GM12878 (cell line): ENCODE results near the gene RUFY3.

Experiments used
- CHD1 ChIP-seq: IDR thresholded peaks from 2 replicates; pipeline ENCODE4 v1.6.1; 2012; ENCODE audit warnings: low read depth, low read length, improper control_type of control experiment
- CTCF ChIP-seq, 3 experiments: IDR thresholded peaks in 2 of 3; conservative IDR thresholded peaks in 1 of 3; 2 replicates each; pipeline ENCODE4 v1.5.1; 2011; ENCODE audit warnings: low read depth in 3 of 3, low read length in 3 of 3, mild to moderate bottlenecking in 3 of 3, control low read depth in 2 of 3, moderate library complexity in 2 of 3, inconsistent platforms in 1 of 3, mixed read lengths in 1 of 3; ENCODE audit not compliant: control insufficient read depth in 2 of 3, insufficient read depth in 1 of 3; ENCODE audit errors: extremely low read depth in 1 of 3
- HDGF ChIP-seq: fragments of 450-650 bp; IDR thresholded peaks from 2 replicates; pipeline ENCODE4 v1.6.1; 2016; ENCODE audit warnings: antibody characterized with exemption
- IRF3 ChIP-seq: fragments of 450-650 bp; IDR thresholded peaks from 2 replicates; pipeline ENCODE4 v1.6.1; 2014; ENCODE audit warnings: mild to moderate bottlenecking
- JUND ChIP-seq: IDR thresholded peaks from 2 replicates; pipeline ENCODE4 v1.6.1; 2012; ENCODE audit warnings: low read depth, mild to moderate bottlenecking, low read length, improper control_type of control experiment, moderate library complexity
- NFIC ChIP-seq: IDR thresholded peaks from 2 replicates; pipeline ENCODE4 v1.6.1; 2012; ENCODE audit warnings: low read depth, mild to moderate bottlenecking, inconsistent platforms, low read length, moderate library complexity
- POLR2A ChIP-seq: IDR thresholded peaks from 2 replicates; pipeline ENCODE4 v1.6.1; 2011; ENCODE audit warnings: low read depth, mild to moderate bottlenecking, low read length
- POLR2AphosphoS5 ChIP-seq: IDR thresholded peaks from 2 replicates; pipeline ENCODE4 v1.6.1; 2011; ENCODE audit warnings: mild to moderate bottlenecking, low read length, inconsistent platforms
- SIN3A ChIP-seq: IDR thresholded peaks from 2 replicates; pipeline ENCODE4 v1.6.1; 2012; ENCODE audit warnings: low read depth, low read length, improper control_type of control experiment
- SUZ12 ChIP-seq: fragments of 200-600 bp; sonication (generic); IDR thresholded peaks from one replicate; pipeline ENCODE4 v1.6.1; 2018; ENCODE audit warnings: antibody characterized with exemption, mild to moderate bottlenecking; ENCODE audit not compliant: unreplicated experiment
- YY1 ChIP-seq: IDR thresholded peaks from 2 replicates; pipeline ENCODE4 v1.6.1; 2011; ENCODE audit warnings: low read depth, mild to moderate bottlenecking, low read length
- ZBTB40 ChIP-seq: fragments of 450-650 bp; IDR thresholded peaks from 2 replicates; pipeline ENCODE4 v1.6.1; 2016; ENCODE audit warnings: mild to moderate bottlenecking, moderate library complexity, borderline replicate concordance

- no peak for TF ChIP-seq ZBTB40
- no peak for TF ChIP-seq POLR2A
- TF ChIP-seq NFIC = no peak
- no peak for TF ChIP-seq CHD1
- TF ChIP-seq IRF3 = no peak
- no peak for TF ChIP-seq YY1
- TF ChIP-seq CTCF (IDR thresholded peaks at IDR 0.05 in 2 of 3, conservative IDR thresholded peaks at IDR 0.05 in 1 of 3; ENCODE audit: control insufficient read depth in 2 of 3, extremely low read depth in 1 of 3, insufficient read depth in 1 of 3, low read depth in 3 of 3, low read length in 3 of 3) = no peak
- no peak for TF ChIP-seq JUND
- TF ChIP-seq POLR2AphosphoS5 = no peak
- no peak for TF ChIP-seq SUZ12
- TF ChIP-seq SIN3A = no peak
- no peak for TF ChIP-seq HDGF
Measured at GRCh38 chr4:70747874-70748273, 26.1 kb downstream of the RUFY3 start.
